IMR-90 (cell line): Measurements from ENCODE around the gene PSMD14. TPM values are rescaled to one million over a fixed set of nuclear protein-coding genes. Genes with fewer than 3 reads are reported as not detected.

Experiments
- ATAC-seq: fragments of 200-7000 bp; cut with Tn5 transposase; 2 replicates; pipeline ENCODE4 v1.9.1; 2020; ENCODE audit warnings: low read depth, mild to moderate bottlenecking, moderate library complexity
- BruUV-seq: library from RNA; stranded (reverse); fragments of 400-500 nt; replicated peaks from 2 replicates; lab custom pipeline; 2021; lab: Mats Ljungman, UMichigan
- CTCF ChIA-PET: fragments of 300-600 bp; formaldehyde crosslinking; extraction: SDS; loops from one replicate; lab custom pipeline; 2021; ENCODE audit warnings: antibody characterized with exemption; lab: Yijun Ruan, JAX
- POLR2A ChIA-PET: fragments of 300-600 bp; sonication (Branson Sonifier 250); formaldehyde crosslinking; loops from one replicate; lab custom pipeline; 2022; ENCODE audit warnings: antibody characterized with exemption; ENCODE audit not compliant: unreplicated experiment; lab: Charles Lee
- DNase-seq: peaks from one replicate; pipeline ENCODE4 v3.0.0; 2013
- H2AFZ ChIP-seq: replicated peaks from 2 replicates; pipeline ENCODE3; 2013; ENCODE audit warnings: low read length, mild to moderate bottlenecking; ENCODE audit not compliant: poor library complexity
- H2AK5ac ChIP-seq: 2 replicates; pipeline ENCODE4 v1.6.1; 2013; ENCODE audit warnings: low read depth, low read length, inconsistent platforms
- H2AK9ac ChIP-seq: replicated peaks from 2 replicates; pipeline ENCODE3; 2013; ENCODE audit warnings: mild to moderate bottlenecking, low read depth, low read length, moderate library complexity; ENCODE audit not compliant: poor library complexity
- H2BK120ac ChIP-seq: 2 replicates; pipeline ENCODE4 v1.6.1; 2013; ENCODE audit warnings: low read depth, low read length, inconsistent platforms
- H2BK15ac ChIP-seq: 3 replicates; pipeline ENCODE4 v1.6.1; 2013; ENCODE audit warnings: low read depth, low read length, inconsistent platforms
- H2BK20ac ChIP-seq: 2 replicates; pipeline ENCODE4 v1.6.1; 2013; ENCODE audit warnings: low read depth, mild to moderate bottlenecking, inconsistent platforms, low read length, moderate library complexity
- H2BK5ac ChIP-seq: 2 replicates; pipeline ENCODE4 v1.6.1; 2013; ENCODE audit warnings: mild to moderate bottlenecking, low read depth, low read length, inconsistent platforms; ENCODE audit not compliant: poor library complexity, severe bottlenecking
- H3K14ac ChIP-seq: replicated peaks from 2 replicates; pipeline ENCODE4 v1.6.1; 2013; ENCODE audit warnings: low read depth, low read length, inconsistent platforms
- H3K18ac ChIP-seq: 2 replicates; pipeline ENCODE4 v1.6.1; 2013; ENCODE audit warnings: low read depth, low read length, control low read depth
- H3K23ac ChIP-seq: 2 replicates; pipeline ENCODE4 v1.6.1; 2013; ENCODE audit warnings: low read depth, low read length, inconsistent platforms
- H3K27ac ChIP-seq: 2 replicates; pipeline ENCODE4 v1.5.1; 2013; ENCODE audit warnings: mild to moderate bottlenecking, control low read depth, low read length; ENCODE audit not compliant: insufficient read depth
- H3K27me3 ChIP-seq: 2 replicates; pipeline ENCODE4 v1.6.1; 2013; ENCODE audit warnings: low read length; ENCODE audit not compliant: control insufficient read depth, insufficient read depth
- H3K36me3 ChIP-seq: 2 replicates; pipeline ENCODE4 v1.6.1; 2013; ENCODE audit warnings: low read length, mixed read lengths; ENCODE audit not compliant: control insufficient read depth, insufficient read depth
- H3K4ac ChIP-seq: 2 replicates; pipeline ENCODE4 v1.6.1; 2013; ENCODE audit warnings: low read depth, low read length, inconsistent platforms
- H3K4me1 ChIP-seq: 2 replicates; pipeline ENCODE4 v1.6.1; 2013; ENCODE audit warnings: low read length, mixed read lengths; ENCODE audit not compliant: control insufficient read depth, insufficient read depth
- H3K4me2 ChIP-seq: 2 replicates; pipeline ENCODE4 v1.6.1; 2013; ENCODE audit warnings: low read depth, mild to moderate bottlenecking, control low read depth, low read length, moderate library complexity
- H3K4me3 ChIP-seq: 2 replicates; pipeline ENCODE4 v1.5.1; 2013; ENCODE audit warnings: low read depth, mild to moderate bottlenecking, control low read depth, low read length, moderate library complexity; ENCODE audit not compliant: insufficient read depth
- H3K56ac ChIP-seq: 2 replicates; pipeline ENCODE4 v1.6.1; 2013; ENCODE audit warnings: low read length, inconsistent platforms; ENCODE audit not compliant: insufficient read depth; ENCODE audit errors: extremely low read depth
- H3K79me1 ChIP-seq, 2 experiments: 2 replicates each; pipeline ENCODE4 v1.6.1; 2013; ENCODE audit warnings: low read length in 2 of 2, inconsistent platforms in 1 of 2, low read depth in 1 of 2
- H3K9ac ChIP-seq: 2 replicates; pipeline ENCODE4 v1.6.1; 2013; ENCODE audit warnings: low read depth, low read length, control low read depth
- H3K9me1 ChIP-seq: 2 replicates; pipeline ENCODE4 v1.6.1; 2013; ENCODE audit warnings: low read length, inconsistent platforms; ENCODE audit not compliant: insufficient read depth
- H3K9me3 ChIP-seq: 2 replicates; pipeline ENCODE4 v1.6.1; 2013; ENCODE audit warnings: low read length; ENCODE audit not compliant: control insufficient read depth, insufficient read depth
- H4K20me1 ChIP-seq: 2 replicates; pipeline ENCODE4 v1.6.1; 2013; ENCODE audit warnings: low read length, inconsistent platforms; ENCODE audit not compliant: insufficient read depth
- H4K5ac ChIP-seq: 2 replicates; pipeline ENCODE4 v1.6.1; 2013; ENCODE audit warnings: mild to moderate bottlenecking, low read depth, low read length, control low read depth
- H4K8ac ChIP-seq, 2 experiments: 2 replicates each; pipeline ENCODE4 v1.6.1; 2013; ENCODE audit warnings: low read depth in 2 of 2, low read length in 2 of 2, control low read depth in 1 of 2, inconsistent platforms in 1 of 2
- H4K91ac ChIP-seq: 2 replicates; pipeline ENCODE4 v1.6.1; 2013; ENCODE audit warnings: low read depth, low read length, inconsistent platforms; ENCODE audit not compliant: insufficient read depth
- RAD21 ChIP-seq: IDR thresholded peaks from 2 replicates; pipeline ENCODE4 v1.6.1; 2012; ENCODE audit warnings: low read length, improper control_type of control experiment
- SMC3 ChIP-seq: fragments of 150-350 bp; IDR thresholded peaks from 2 replicates; pipeline ENCODE4 v1.6.1; 2016; ENCODE audit warnings: low read depth, mild to moderate bottlenecking, antibody characterized with exemption, low read length, moderate library complexity
- WGBS, 2 experiments: methylation state at CpG; one replicate each; pipeline versions ENCODE4 v1.1.5 to v1.1.7; 2013; ENCODE audit warnings: missing lambda C conversion rate in 2 of 2; ENCODE audit not compliant: insufficient read length in 1 of 2; ENCODE audit errors: extremely low coverage in 2 of 2; 5-methylcytosine and 5-hydroxymethylcytosine counted together
- dilution Hi-C: fragments of 300-500 bp; cut with HindIII; formaldehyde crosslinking; loops from one replicate; pipeline ENCODE4 v1.14.3; 2018; ENCODE audit warnings: low sequenced_read_pairs; ENCODE audit not compliant: unreplicated experiment
- in situ Hi-C: fragments of 300-500 bp; cut with MboI; formaldehyde crosslinking; loops from 3 replicates; pipeline ENCODE4 v1.14.3; 2019; ENCODE audit warnings: low sequenced_read_pairs, inconsistent platforms, mixed read lengths
- intact Hi-C: fragments of 100-400 bp; cut with micrococcal nuclease; formaldehyde crosslinking; loops from 2 replicates; pipeline ENCODE4 v1.10.0; 2022
- polyA plus RNA-seq, 3 experiments: library from polyadenylated mRNA; depleted of rRNA; stranded (reverse); fragments of >200 nt; gene quantifications; 2 replicates each; pipeline ENCODE4 v1.2.3, GENCODE V29; 2012; ENCODE audit warnings: low replicate concordance in 1 of 3
- total RNA-seq: library from RNA; depleted of rRNA; stranded (reverse); fragments of >200 nt; gene quantifications from 2 replicates; pipeline ENCODE4 v1.2.3, GENCODE V29; 2012
- TF ChIP-seq, protein P1 (sequence below): fragments of 150-350 bp; IDR thresholded peaks from 2 replicates; pipeline ENCODE4 v1.6.1; 2016; ENCODE audit warnings: low read depth, mild to moderate bottlenecking, low read length, moderate library complexity, borderline replicate concordance
- TF ChIP-seq, protein P2 (sequence below): conservative IDR thresholded peaks from 2 replicates; pipeline ENCODE4 v1.5.1; 2012; ENCODE audit warnings: mild to moderate bottlenecking, low read depth, low read length, improper control_type of control experiment

PSMD14 gene
- total and polyA plus RNA-seq, 2 of the 4 experiments (the other 2 are of a cell fraction): 59.3 to 110 TPM

DNA sequence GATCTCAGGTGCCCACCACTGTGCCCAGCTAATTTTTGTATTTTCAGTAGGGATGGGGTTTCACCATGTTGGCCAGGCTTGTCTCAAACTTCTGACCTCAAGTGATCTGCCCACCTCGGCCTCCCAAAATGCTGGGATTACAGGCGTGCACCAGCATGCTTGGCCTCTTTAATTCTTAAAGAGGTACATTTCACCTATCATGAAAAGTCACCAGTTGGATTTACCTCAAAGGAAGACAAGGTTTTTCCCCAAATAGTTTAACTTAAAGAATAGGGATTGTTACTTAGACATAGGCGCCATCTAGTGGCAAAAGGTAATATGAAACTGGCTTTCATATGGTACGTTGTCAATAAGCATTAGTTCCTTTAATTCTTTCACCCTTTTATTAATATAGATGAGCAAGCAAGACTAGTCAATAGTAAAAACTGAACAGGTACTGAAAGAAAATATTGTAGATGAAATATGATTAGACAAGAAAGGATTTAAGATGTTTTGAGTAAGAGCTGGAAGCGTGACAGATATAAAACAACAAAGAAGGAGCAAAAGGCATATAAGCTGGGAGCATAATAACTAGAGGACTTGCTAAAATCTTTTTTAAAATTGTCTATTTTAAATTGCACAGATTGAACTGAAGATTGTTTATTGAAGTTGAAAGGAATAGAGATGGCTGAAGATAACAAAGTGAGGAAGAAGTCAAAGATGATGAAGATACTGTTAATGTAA is 35.0 kb upstream of the PSMD14 start:
- POLR2A ChIA-PET: no interaction called here
- H3K4me1 ChIP-seq: no peaks in the 10 kb centered on the region
- no peak overlapping the region for H2BK15ac ChIP-seq
- no peak overlapping the region for H3K4me2 ChIP-seq
- H3K18ac ChIP-seq: no peak overlapping the region
- H3K9ac ChIP-seq: no peak overlapping the region
- no peak overlapping the region for H2BK120ac ChIP-seq
- no peak overlapping the region for H2BK20ac ChIP-seq
- H3K36me3 ChIP-seq: no peaks in the 10 kb centered on the region
- no peak overlapping the region for H3K27ac ChIP-seq
- H3K56ac ChIP-seq: no peak overlapping the region
- in situ Hi-C loops: loop anchor here (25.0 kb wide), 1 partner anchor 664 kb away; no protein-coding TSS in a partner anchor
- no peaks in the 10 kb centered on the region; the same call in 1 of the 2 replicates for H3K27me3 ChIP-seq
- no peak overlapping the region for H4K8ac ChIP-seq
- no peak overlapping the region for H2AFZ ChIP-seq
- no CpG with 5 or more reads among the region's 5 CpGs for WGBS, 2 experiments
- H4K20me1 ChIP-seq: no peaks in the 10 kb centered on the region
- ATAC-seq (peak; percentile 61), DNase-seq (peak; percentile 72)
- H2BK5ac ChIP-seq: no peak overlapping the region
- intact Hi-C loops: loop anchor here (1.0 to 2.0 kb wide), 2 partner anchors 22 to 50 kb away; no protein-coding TSS in a partner anchor
- H3K79me1 ChIP-seq: no peaks in the 10 kb centered on the region
- peak; percentile 50; the same call in 1 of the 2 replicates for TF ChIP-seq SMC3
- TF ChIP-seq, protein P1, sequence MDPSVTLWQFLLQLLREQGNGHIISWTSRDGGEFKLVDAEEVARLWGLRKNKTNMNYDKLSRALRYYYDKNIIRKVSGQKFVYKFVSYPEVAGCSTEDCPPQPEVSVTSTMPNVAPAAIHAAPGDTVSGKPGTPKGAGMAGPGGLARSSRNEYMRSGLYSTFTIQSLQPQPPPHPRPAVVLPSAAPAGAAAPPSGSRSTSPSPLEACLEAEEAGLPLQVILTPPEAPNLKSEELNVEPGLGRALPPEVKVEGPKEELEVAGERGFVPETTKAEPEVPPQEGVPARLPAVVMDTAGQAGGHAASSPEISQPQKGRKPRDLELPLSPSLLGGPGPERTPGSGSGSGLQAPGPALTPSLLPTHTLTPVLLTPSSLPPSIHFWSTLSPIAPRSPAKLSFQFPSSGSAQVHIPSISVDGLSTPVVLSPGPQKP: no peak
- TF ChIP-seq RAD21: peak; percentile 66
- TF ChIP-seq, protein P2, sequence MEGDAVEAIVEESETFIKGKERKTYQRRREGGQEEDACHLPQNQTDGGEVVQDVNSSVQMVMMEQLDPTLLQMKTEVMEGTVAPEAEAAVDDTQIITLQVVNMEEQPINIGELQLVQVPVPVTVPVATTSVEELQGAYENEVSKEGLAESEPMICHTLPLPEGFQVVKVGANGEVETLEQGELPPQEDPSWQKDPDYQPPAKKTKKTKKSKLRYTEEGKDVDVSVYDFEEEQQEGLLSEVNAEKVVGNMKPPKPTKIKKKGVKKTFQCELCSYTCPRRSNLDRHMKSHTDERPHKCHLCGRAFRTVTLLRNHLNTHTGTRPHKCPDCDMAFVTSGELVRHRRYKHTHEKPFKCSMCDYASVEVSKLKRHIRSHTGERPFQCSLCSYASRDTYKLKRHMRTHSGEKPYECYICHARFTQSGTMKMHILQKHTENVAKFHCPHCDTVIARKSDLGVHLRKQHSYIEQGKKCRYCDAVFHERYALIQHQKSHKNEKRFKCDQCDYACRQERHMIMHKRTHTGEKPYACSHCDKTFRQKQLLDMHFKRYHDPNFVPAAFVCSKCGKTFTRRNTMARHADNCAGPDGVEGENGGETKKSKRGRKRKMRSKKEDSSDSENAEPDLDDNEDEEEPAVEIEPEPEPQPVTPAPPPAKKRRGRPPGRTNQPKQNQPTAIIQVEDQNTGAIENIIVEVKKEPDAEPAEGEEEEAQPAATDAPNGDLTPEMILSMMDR: peak; percentile 71
- no peak overlapping the region for H3K23ac ChIP-seq
- BruUV-seq: no TSS peak
- no peak overlapping the region for H2AK5ac ChIP-seq
- no peak overlapping the region for H4K91ac ChIP-seq
- no peaks in the 10 kb centered on the region for H3K9me1 ChIP-seq
- H4K5ac ChIP-seq: no peak overlapping the region
- H3K9me3 ChIP-seq: no peaks in the 10 kb centered on the region
- H3K4me3 ChIP-seq: no peak overlapping the region
- CTCF ChIA-PET: interaction anchor here (0.8 to 1.5 kb wide), 6 partner anchors 8 to 49 kb away, joined by 3 to 5 read pairs (median 4); no protein-coding TSS in a partner anchor
- no peak overlapping the region for H3K14ac ChIP-seq
- dilution Hi-C loops: no loop called here
- H2AK9ac ChIP-seq: no peak overlapping the region
- H3K4ac ChIP-seq: no peak overlapping the region
